Gastroesophageal sphincter (tissue), 3 donors: ENCODE measurements around the gene PXDC1.

Experiments
- CTCF ChIP-seq, 4 experiments: fragments of 200-600 bp in 2 of 4; fragments of 450-650 bp in 2 of 4; sonication (generic) in 1 of 4; IDR thresholded peaks; one replicate each; pipeline ENCODE4 v1.5.1; 2017 to 2019; ENCODE audit warnings: antibody characterized with exemption in 4 of 4, mild to moderate bottlenecking in 2 of 4, moderate library complexity in 2 of 4
- EP300 ChIP-seq: sonication (generic); formaldehyde crosslinking; IDR thresholded peaks from one replicate; pipeline ENCODE4 v1.6.1; 2017; ENCODE audit warnings: antibody characterized with exemption, mild to moderate bottlenecking
- POLR2A ChIP-seq, 2 donors: fragments of 450-650 bp; IDR thresholded peaks; one replicate each; pipeline ENCODE4 v1.6.1; 2017; ENCODE audit warnings: antibody characterized with exemption in 2 of 2, mild to moderate bottlenecking in 2 of 2, moderate library complexity in 1 of 2
- POLR2AphosphoS5 ChIP-seq: sonication (generic); formaldehyde crosslinking; IDR thresholded peaks from one replicate; pipeline ENCODE4 v1.6.1; 2017; ENCODE audit warnings: antibody characterized with exemption

DNA sequence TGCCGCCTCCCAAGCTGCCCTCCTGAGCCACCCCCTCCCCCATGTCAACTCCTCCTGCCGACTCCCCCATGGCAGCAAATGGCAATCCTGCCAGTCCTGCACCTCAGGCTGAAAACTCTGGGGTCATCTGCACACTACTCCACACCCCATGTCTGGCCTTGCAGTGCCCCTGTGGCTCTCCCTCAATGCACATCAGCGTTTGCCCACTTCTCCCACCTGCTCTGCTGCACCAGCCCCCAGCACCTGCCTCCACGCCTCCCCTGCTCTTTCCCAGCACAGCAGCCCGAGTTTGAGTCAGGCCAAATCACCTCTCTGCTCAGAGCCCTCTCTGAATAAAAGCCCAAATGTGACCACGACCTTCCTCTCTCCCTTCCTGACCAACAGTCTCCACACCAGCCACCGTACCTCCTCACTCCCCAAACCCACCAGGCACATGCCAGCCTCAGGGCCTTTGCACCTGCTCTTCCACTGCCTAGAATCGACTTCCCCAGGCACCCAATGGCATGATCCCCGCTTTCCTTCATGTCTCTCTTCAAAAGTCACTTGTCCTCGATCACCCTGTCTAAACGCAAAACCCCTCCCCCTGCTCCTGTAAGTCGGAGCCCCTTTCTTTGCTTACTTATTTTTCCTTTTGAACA lies 4.3 kb downstream of the PXDC1 start:
- TF ChIP-seq CTCF (IDR thresholded peaks at IDR 0.05) (no peak), POLR2A (IDR thresholded peaks at IDR 0.05) (no peak), EP300 (no peak), POLR2AphosphoS5 (no peak)
